GM19240 (cell line): ENCODE measurements around the gene ST3GAL2.
"Not testable (repeated sequence)": the region's sequence is repeated elsewhere in the genome, so short reads cannot be mapped to it uniquely, and the experiment has no call there.

Experiments
- DNase-seq: peaks from one replicate; pipeline ENCODE4 v3.0.0; 2011; ENCODE audit warnings: low spot score; ENCODE audit not compliant: insufficient read length

Gene ST3GAL2

DNA sequence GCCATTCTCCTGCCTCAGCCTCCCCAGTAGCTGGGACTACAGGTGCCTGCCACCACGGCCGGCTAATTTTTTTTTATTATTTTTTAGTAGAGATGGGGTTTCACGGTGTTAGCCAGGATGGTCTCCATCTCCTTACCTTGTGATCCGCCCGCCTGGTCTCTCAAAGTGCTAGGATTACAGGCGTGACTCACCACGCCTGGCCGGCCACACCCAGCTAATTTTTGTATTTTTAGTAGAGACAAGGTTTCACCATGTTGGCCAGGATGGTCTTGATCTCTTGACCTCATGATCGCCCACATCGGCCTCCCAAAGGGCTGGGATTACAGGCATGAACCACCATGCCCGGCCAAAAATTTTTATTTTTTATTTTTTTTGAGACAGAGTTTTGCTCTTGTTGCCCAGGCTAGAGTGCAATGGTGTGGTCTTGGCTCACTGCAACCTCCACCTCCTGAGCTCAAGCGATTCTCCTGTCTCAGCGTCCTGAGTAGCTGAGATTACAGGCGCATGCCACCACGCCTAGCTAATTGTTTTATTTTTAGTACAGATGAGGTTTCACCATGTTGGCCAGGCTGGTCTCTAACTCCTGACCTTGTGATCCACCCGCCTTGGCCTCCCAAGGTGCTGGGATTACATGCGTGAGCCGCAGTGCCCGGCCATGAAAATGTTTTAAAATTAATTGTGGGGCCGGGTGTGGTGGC is 52.5 kb downstream of the ST3GAL2 start:
- not testable (repeated sequence) for DNase-seq

DNA sequence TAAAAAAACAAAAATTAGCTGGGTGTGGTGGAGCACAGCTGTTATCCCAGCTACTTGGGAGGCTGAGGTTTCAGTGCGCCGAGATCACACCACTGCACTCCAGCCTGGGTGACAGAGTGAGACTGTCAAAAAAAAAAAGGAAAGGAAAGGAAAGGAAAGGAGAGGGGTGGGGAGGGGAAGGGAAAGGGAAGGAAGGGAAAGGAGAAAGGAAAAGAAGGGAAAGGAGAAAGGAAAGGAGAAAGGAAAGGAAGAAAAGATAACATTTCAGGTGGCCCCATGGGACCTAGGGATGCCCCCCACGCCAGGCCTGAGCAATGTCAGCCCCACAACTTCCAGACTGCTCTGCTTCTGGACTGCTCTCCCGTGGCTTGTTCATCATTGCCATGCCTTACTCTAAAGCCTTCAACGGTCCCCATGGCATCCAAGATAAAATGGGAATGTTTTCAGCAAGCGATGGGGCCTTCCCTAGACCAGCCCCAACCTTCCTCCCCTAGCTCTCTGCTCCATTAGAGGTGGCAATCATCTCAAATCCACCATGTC is 55.4 kb downstream of the ST3GAL2 start:
- DNase-seq, result no peak

- DNase-seq, result no peak
Observed at GRCh38 chr16:70381604-70382342, 57.1 kb downstream of the ST3GAL2 start.

DNA sequence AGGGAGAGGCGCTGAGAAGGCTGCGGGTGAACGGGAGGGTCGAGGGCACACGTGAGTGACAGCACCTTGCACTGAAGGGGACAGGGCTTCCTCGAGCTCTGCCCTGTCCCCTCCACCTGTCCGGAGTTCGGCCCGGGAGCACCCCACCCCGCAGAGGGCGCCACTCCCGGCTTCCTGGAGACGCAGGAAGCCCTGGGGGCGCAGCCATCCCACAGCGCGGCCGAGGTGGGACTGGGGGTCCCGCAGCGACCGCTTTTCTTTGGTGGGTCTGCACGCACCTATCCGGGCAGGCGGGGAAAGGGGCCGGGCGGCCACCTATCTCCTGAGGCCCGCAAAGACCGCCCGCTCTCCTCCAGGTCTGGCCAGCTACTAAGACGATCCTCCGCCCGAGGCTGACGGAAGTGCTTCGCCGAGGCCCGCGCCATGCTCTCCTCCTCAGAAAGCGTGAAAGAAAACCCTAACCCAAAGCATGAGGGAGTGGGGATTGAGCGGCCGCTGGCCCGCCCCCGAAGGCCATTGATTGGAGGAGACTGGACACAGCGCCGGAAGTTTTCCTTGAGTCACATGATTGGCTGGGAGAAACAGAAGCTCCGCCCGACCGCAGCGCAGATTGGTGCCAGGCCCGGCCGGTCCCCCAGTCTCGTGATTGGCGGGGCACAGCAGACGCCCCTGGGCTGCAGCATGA is 57.8 kb downstream of the ST3GAL2 start:
- peak; percentile 93 for DNase-seq

DNA sequence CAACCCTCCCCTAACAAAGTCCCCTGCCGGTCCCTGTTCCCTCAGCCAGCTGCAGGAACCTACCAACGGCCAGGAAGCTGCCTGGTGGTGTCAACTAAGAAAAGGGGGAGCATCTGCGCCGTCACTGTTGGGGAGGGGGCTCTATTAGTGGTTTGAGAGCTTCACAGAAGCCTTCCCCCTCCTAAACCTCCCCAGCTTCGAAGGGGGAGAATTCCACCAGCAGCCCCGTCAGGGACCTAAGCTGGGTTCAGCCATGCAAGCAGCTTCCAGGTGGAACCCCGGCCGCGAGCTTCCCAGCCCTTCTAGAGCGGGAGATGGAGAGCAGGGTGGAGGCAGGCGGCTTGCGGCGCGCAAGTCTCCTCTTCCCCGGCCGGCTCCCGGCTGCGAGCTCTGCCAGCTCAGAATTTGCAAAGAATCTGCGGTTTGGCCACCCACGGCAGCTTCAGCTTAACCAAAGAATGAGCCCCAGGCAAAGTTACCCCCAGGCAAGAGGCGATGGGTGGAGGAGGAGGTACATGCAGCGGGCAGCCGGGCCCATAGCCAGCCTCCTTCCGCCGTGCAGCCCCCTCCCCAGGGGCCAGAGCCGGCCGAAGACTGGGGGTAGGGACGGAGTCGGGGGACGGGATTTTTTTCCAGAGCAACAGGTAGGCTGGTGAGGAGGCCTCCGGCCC is 58.5 kb downstream of the ST3GAL2 start:
- DNase-seq, result no peak

- no peak for DNase-seq
Observed at GRCh38 chr16:70378869-70379493, 59.9 kb downstream of the ST3GAL2 start.

DNA sequence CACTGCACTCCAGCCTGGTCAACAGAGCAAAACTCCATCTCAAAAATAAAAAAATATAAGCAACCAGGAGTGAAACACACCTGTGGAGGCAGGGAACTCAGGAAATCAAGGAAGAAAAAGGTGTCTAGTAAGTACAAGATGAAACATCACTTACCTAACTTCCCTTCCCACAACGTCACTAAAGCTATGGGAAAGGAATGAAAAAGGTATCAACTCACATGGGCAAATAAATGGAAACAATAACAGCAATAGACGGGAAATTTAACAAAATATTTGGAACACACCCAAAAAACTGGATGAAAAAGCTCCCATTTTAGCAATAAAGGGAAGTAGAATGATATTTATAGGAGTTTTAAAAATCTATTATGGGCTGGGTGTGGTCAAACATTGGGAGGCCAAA is 61.1 kb downstream of the ST3GAL2 start:
- DNase-seq, result no peak

GRCh38 chr16:70375636-70376611 is 63.0 kb downstream of the ST3GAL2 start:
- DNase-seq, result no peak

GRCh38 chr16:70374213-70374612 is 64.7 kb downstream of the ST3GAL2 start:
- DNase-seq, result no peak

DNA sequence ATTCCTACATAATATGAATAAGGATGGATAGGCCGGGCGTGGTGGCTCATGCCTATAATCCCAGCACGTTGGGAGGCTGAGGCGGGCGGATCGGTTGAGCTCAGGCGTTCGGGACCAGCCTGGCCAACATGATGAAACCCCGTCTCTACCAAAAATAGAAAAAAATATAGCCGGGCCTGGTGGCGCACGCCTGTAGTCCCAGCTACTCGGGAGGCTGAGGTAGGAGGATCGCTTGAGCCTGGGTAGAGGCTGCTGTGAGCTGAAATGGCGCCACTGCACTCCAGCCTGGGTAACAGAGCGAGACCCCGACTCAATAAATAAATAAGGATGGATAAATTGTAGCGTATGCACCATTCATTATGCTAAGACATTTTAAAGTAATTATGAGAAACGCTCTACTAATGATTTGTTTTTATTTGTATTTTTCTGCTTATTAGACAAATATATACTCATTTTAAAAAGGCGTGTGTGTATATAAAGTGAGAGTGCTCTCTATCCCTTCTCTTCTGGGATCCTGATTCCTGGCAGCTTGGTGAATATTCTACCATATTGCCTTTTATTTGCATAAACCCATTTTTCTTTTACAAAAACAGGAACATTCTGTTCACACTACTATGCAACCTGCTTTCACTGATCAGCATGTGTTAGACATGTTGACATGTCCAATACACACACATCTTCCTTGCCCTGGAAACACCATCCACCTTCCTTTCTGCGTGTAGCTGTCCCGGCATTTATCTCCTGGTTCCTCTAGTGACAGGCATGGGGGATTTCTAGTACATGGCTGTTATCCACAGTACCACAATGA is 65.8 kb downstream of the ST3GAL2 start:
- no peak for DNase-seq

GRCh38 chr16:70370924-70371323 is 68.0 kb downstream of the ST3GAL2 start:
- no peak for DNase-seq

- DNase-seq, result not testable (repeated sequence)
Observed at GRCh38 chr16:70370145-70370544, 68.8 kb downstream of the ST3GAL2 start.

DNA sequence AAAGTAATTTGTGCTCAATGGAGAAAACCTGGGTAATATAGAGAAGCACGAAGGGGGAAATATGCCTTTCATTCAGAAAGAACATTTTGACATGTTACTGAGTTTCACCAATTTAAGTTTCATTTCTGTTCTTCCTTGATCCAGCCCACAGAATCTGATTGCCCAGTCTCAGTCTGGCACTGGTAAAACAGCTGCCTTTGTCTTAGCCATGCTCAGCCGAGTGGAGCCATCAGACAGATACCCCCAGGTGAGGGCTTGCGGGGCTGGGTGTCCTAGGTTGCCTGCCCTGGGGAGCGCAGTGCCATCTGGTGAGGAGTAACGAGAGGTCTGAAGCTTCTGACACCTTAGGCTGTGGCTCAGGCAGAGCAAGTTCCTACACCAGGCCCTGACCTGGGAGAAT is 74.5 kb downstream of the ST3GAL2 start:
- no peak for DNase-seq

- no peak for DNase-seq
Observed at GRCh38 chr16:70359552-70359951, 79.3 kb downstream of the ST3GAL2 start.

DNA sequence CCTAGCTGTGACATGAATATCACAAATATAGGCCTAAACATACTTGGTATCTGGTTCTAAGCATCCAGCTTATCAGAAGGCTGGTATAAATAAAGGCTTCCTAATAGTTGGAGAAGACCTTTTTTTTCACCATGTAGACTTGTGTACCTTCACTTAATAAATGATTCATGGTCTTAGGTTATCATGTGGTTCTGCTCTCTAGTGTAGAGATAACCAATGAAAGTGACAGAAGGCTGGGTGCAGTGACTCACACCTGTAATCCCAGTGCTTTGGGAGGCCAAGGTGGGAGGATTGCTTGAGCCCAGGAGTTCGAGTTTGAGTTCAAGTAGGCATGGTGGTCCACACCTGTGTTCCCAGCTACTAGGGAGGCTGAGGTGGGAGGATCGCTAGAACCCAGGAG is 89.1 kb downstream of the ST3GAL2 start:
- DNase-seq, result no peak

GRCh38 chr16:70348991-70349390 is 89.9 kb downstream of the ST3GAL2 start:
- no peak for DNase-seq

DNA sequence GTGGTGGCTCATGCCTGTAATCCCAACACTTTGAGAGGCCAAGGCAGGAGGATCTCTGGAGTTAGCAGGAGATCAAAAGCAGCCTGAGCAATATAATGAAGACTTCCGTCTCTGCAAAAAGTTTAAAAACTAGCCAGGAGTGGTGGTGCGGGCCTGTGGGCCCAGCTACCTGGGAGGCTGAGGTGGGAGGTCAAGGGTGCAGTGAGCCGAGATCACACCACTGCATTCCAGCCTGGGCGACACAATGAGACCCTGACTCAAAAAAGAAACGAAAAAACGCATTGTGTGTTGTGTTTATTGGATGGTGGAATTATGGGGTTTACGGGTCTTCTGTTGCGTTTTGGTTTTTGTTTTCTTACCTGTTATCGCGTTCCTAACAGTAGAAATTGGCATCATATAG is 93.1 kb downstream of the ST3GAL2 start:
- DNase-seq, result no peak

DNA sequence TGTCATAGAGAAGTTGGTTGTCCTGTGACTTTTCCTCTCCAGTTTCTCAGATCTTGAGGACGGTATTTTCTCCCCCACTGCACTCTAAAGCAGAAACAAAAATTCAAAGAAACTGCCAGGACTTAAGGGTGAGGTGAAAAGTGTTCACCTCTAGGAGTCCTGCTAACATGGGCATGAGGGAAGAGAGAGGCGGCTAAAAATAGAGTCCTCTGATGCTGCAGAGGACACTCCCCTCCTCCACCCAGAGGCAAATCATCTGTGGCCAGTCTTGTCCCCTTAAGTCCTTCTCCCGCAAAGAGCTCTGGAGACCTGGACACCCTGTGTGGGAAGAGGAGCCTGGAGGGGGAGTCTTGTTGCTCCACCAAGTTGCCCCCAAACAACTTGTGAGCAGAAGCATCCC is 96.9 kb downstream of the ST3GAL2 start:
- no peak for DNase-seq

- DNase-seq, result no peak
Observed at GRCh38 chr16:70341600-70341999, 97.3 kb downstream of the ST3GAL2 start.
